ENCODE data around the gene HSD17B2. TPM values are rescaled to one million over a fixed set of nuclear protein-coding genes. Genes with fewer than 3 reads are reported as not detected.

Gene HSD17B2
- total and polyA plus RNA-seq, 2 experiments from 2014 or later, result not detected

DNA sequence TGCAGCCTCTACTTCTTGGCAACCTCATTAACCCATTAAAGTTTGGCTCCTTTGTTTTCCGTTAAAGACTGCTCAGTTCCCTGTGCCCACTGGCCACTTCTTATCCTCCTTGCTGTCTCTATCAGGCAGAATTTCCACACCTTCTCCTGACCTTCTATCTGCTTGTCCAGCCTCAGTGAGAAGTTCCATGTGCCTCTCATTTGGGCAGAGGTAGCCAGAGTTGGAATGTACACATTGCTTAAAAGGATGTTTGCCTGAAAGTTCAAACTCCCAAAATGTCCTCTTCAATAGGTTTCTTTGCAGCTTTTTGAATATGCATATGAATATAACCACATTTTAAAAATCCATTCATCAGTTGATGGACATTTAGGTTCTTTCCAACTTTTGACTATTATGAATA, 47.0 kb downstream of the HSD17B2 start:
- Histone ChIP-seq H3K36me3 (no peaks in the 10 kb centered on the region), H3K4me1 (ENCODE audit: low read depth) (no peaks in the 10 kb centered on the region), H3K9me3 (ENCODE audit: low read depth) (no peaks in the 10 kb centered on the region), H3K27ac (no peak overlapping the region), H3K27me3 (no peaks in the 10 kb centered on the region), H3K4me3 (no peak overlapping the region)
- TF ChIP-seq, protein P1, sequence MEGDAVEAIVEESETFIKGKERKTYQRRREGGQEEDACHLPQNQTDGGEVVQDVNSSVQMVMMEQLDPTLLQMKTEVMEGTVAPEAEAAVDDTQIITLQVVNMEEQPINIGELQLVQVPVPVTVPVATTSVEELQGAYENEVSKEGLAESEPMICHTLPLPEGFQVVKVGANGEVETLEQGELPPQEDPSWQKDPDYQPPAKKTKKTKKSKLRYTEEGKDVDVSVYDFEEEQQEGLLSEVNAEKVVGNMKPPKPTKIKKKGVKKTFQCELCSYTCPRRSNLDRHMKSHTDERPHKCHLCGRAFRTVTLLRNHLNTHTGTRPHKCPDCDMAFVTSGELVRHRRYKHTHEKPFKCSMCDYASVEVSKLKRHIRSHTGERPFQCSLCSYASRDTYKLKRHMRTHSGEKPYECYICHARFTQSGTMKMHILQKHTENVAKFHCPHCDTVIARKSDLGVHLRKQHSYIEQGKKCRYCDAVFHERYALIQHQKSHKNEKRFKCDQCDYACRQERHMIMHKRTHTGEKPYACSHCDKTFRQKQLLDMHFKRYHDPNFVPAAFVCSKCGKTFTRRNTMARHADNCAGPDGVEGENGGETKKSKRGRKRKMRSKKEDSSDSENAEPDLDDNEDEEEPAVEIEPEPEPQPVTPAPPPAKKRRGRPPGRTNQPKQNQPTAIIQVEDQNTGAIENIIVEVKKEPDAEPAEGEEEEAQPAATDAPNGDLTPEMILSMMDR (IDR thresholded peaks at IDR 0.05; ENCODE audit: low read depth, low read length), result no peak
- no peak for DNase-seq (ENCODE audit: low read depth in 1 of 2, low spot score in 1 of 2)

DNA sequence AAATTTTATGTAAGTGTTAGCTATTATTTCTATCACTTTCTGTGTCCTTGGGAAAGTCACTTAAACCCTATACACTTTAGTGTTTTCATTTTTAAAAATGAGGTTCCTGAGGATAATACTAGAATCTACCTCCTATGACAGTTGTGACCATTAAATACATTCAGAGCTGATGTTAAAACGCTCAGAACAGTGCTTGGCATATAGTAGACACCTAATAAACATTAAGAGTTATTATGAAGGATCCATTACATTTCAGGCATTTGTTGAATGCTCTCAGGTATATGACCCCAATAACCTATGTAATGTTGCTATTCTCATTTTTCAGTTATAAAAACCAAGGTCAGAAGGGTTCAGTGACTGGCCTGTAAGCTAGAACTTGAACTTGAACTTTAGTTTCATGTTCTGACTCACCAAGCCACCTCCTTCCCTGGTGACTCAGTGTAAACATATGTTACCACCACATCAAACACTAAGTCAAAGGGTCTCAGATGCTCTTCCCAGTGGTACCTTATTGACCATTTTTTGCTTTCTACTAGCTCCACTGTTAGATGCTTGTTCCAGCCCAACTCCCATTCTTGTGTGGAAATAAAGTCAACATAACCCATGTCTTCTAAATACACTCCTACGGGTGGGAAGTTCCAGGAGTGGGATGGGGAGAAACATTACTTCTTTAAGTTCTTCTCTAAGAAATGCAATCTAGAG, 47.6 kb downstream of the HSD17B2 start:
- Histone ChIP-seq H3K27me3 (no peaks in the 10 kb centered on the region), H3K4me1 (ENCODE audit: low read depth) (no peaks in the 10 kb centered on the region), H3K36me3 (no peaks in the 10 kb centered on the region), H3K4me3 (no peak overlapping the region), H3K27ac (no peak overlapping the region), H3K9me3 (ENCODE audit: low read depth) (no peaks in the 10 kb centered on the region)
- TF ChIP-seq, protein P1 (IDR thresholded peaks at IDR 0.05; ENCODE audit: low read depth, low read length), result no peak
- no peak for DNase-seq (ENCODE audit: low read depth in 1 of 2, low spot score in 1 of 2)

DNA sequence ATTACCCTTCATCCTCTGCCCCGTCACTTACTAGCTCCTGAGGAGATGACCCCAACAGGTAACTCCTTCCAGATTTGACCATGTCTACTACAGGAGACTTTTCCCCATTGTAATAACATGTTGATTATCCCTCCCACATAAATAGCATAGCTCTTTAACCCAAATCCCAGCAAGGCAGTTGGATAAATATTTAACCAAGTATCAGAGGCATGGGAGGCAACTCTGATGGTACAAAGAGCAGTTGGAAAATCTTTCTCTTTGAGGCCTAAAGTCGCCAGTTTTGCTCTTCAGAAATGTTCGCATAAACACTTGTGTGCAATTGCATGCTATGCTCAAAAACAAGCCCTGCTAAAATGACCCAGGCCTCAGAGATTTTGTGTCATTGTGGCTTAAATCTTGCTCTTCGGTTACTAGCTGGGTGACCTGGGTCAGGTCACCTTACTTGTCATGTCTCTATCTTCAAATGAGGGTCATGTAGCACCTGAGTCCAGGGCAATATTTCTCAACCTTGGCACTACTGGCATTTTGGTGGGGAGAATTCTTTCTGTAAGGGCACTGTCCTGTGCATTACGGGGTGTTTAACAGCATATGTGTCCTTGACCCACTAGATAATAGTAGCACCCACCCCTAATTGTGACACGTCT, 48.8 kb downstream of the HSD17B2 start:
- Histone ChIP-seq H3K4me1 (ENCODE audit: low read depth) (no peaks in the 10 kb centered on the region), H3K9me3 (ENCODE audit: low read depth) (no peaks in the 10 kb centered on the region), H3K4me3 (no peak overlapping the region), H3K27me3 (no peaks in the 10 kb centered on the region), H3K36me3 (no peaks in the 10 kb centered on the region), H3K27ac (no peak overlapping the region)
- DNase-seq (ENCODE audit: low read depth in 1 of 2, low spot score in 1 of 2), result no peak
- TF ChIP-seq, protein P1 (IDR thresholded peaks at IDR 0.05; ENCODE audit: low read depth, low read length), result no peak

DNA sequence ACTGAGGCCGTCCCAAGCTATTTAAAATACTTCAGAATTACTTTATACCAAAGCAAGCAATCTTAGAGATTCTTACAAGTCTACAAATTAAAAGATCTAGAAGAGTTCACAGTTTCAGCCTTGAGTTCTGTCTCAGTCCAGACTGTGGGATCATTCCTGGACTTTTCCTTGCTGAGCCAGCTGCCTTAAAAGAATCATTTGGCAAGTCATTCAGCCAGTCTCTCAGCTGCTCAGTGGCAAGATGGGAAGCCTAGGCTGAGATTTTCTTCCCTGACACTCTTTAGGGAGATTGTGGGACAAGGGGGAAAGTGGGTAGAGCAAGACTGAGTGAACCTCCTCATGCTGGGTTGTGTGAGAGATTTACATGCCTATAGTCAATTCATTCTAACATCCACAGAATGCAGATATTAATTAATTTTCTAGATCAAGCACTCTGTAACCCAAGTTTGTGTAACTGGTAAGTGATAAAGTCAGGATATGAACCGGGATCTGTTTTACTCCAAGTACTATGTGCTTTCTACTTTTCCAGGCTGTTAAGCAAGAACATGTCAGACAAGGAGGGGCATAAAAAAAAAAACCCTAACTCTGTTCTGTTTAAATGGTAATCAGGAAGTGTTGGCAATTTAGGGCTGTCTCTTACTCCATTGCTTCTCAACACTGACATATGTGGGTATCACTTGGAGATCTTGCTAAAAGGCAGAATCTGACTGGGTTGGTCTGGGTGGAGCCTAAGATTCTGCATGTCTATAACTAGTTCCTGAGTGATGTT, 50.1 kb downstream of the HSD17B2 start:
- Histone ChIP-seq H3K9me3 (ENCODE audit: low read depth) (no peaks in the 10 kb centered on the region), H3K27ac (no peak overlapping the region), H3K27me3 (no peaks in the 10 kb centered on the region), H3K36me3 (no peaks in the 10 kb centered on the region), H3K4me3 (no peak overlapping the region), H3K4me1 (ENCODE audit: low read depth) (no peaks in the 10 kb centered on the region)
- TF ChIP-seq, protein P1 (IDR thresholded peaks at IDR 0.05; ENCODE audit: low read depth, low read length), result no peak
- DNase-seq (ENCODE audit: low read depth in 1 of 2, low spot score in 1 of 2), result no peak

DNA sequence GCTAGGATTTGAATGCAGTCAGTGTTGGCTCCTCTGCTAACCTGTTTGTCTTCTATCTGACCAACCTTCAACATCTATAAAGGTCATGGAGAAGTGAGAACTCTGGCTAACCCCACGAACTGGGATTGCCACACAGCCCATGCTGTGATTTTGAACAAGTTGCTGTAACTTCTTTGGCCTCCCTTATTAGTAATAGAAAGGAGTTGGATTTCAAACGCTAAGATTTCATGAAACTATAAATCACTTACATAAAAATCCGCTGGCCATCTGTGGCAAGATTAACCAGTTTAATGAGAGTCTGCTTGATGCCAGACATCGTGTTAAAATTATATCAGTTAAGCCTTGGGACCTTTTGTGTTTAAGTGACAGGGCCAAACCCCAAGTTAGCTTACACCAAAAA, 53.4 kb downstream of the HSD17B2 start:
- Histone ChIP-seq H3K4me1 (ENCODE audit: low read depth) (no peaks in the 10 kb centered on the region), H3K9me3 (ENCODE audit: low read depth) (no peaks in the 10 kb centered on the region), H3K4me3 (no peak overlapping the region), H3K27me3 (no peaks in the 10 kb centered on the region), H3K27ac (no peak overlapping the region), H3K36me3 (no peaks in the 10 kb centered on the region)
- DNase-seq (ENCODE audit: low read depth in 1 of 2, low spot score in 1 of 2), result no peak
- TF ChIP-seq, protein P1 (IDR thresholded peaks at IDR 0.05; ENCODE audit: low read depth, low read length), result no peak

All from cardiac muscle cell (in vitro differentiated cells and primary cell).